GM23338 (cell line): ENCODE results near the gene GSTA2. TPM values are rescaled to one million over a fixed set of nuclear protein-coding genes. Genes with fewer than 3 reads are reported as not detected.

Experiments
- ATAC-seq: fragments of 200-7000 bp; cut with Tn5 transposase; 3 replicates; pipeline ENCODE4 v1.9.1; 2020
- DNase-seq: peaks from one replicate; pipeline ENCODE4 v3.0.0-alpha.2; 2015; ENCODE audit warnings: low spot score
- H2AFZ ChIP-seq: fragments of 200-600 bp; sonication (generic); 2 replicates; pipeline ENCODE4 v1.8.0; 2016; ENCODE audit warnings: antibody characterized with exemption, mild to moderate bottlenecking, moderate library complexity
- H3F3A ChIP-seq: fragments of 200-600 bp; sonication (generic); replicated peaks from 2 replicates; pipeline ENCODE4 v1.8.0; 2017; ENCODE audit warnings: antibody characterized with exemption, mixed run types, low read depth
- H3K27ac ChIP-seq: fragments of 200-600 bp; sonication (generic); 2 replicates; pipeline ENCODE4 v1.6.1; 2016; ENCODE audit warnings: low read depth
- H3K27me3 ChIP-seq: fragments of 200-600 bp; sonication (generic); 2 replicates; pipeline ENCODE4 v1.8.0; 2016; ENCODE audit warnings: mild to moderate bottlenecking, mixed run types, moderate library complexity; ENCODE audit not compliant: insufficient read depth
- H3K36me3 ChIP-seq: fragments of 200-600 bp; sonication (generic); 2 replicates; pipeline ENCODE4 v1.8.0; 2016; ENCODE audit warnings: mild to moderate bottlenecking; ENCODE audit not compliant: insufficient read depth
- H3K4me1 ChIP-seq: fragments of 200-600 bp; sonication (generic); 2 replicates; pipeline ENCODE4 v1.8.0; 2016; ENCODE audit warnings: mild to moderate bottlenecking, moderate library complexity; ENCODE audit not compliant: insufficient read depth
- H3K4me2 ChIP-seq: fragments of 200-600 bp; sonication (generic); 2 replicates; pipeline ENCODE4 v1.7.1; 2017; ENCODE audit warnings: mixed run types
- H3K4me3 ChIP-seq: fragments of 200-600 bp; sonication (generic); 2 replicates; pipeline ENCODE4 v1.6.1; 2016; ENCODE audit warnings: mixed run types
- H3K79me2 ChIP-seq: fragments of 200-600 bp; sonication (generic); replicated peaks from 2 replicates; pipeline ENCODE4 v1.8.0; 2017; ENCODE audit warnings: mild to moderate bottlenecking; ENCODE audit not compliant: insufficient read depth
- H3K9me2 ChIP-seq: fragments of 200-600 bp; sonication (generic); 2 replicates; pipeline ENCODE4 v1.8.0; 2017; ENCODE audit not compliant: insufficient read depth
- H4K20me1 ChIP-seq: fragments of 200-600 bp; sonication (generic); replicated peaks from 2 replicates; pipeline ENCODE4 v1.8.0; 2017; ENCODE audit warnings: mild to moderate bottlenecking; ENCODE audit not compliant: insufficient read depth
- H3K27ac Mint-ChIP-seq: 2 replicates; pipeline ENCODE4 v1.8.0; 2020; ENCODE audit warnings: inconsistent platforms, mild to moderate bottlenecking, moderate library complexity, mixed read lengths
- H3K27me3 Mint-ChIP-seq: 3 replicates; pipeline ENCODE4 v1.8.0; 2022; ENCODE audit warnings: low read depth, mild to moderate bottlenecking, moderate library complexity, mixed read lengths, inconsistent platforms; ENCODE audit not compliant: insufficient read depth, poor library complexity
- H3K36me3 Mint-ChIP-seq: 3 replicates; pipeline ENCODE4 v1.8.0; 2021; ENCODE audit warnings: low read depth, mild to moderate bottlenecking, inconsistent platforms, moderate library complexity, mixed read lengths
- H3K4me1 Mint-ChIP-seq: 3 replicates; pipeline ENCODE4 v1.8.0; 2020; ENCODE audit warnings: mild to moderate bottlenecking, inconsistent platforms, mixed read lengths
- H3K4me3 Mint-ChIP-seq: 3 replicates; pipeline ENCODE4 v1.8.0; 2021; ENCODE audit warnings: moderate library complexity, mild to moderate bottlenecking, inconsistent platforms, mixed read lengths
- H3K9me3 Mint-ChIP-seq: 3 replicates; pipeline ENCODE4 v1.8.0; 2020; ENCODE audit warnings: moderate library complexity, mild to moderate bottlenecking, inconsistent platforms, mixed read lengths
- CREB1 ChIP-seq: fragments of 250-450 bp; sonication (Bioruptor Pico); IDR thresholded peaks from 2 replicates; pipeline ENCODE4 v1.5.0; 2020; ENCODE audit warnings: low read depth, mild to moderate bottlenecking, moderate library complexity
- CTCF ChIP-seq, 2 experiments: fragments of 200-600 bp in 1 of 2; sonication (generic) in 1 of 2; conservative IDR thresholded peaks; 2 replicates each; pipeline versions ENCODE4 v1.5.1 to v1.6.1; 2016 to 2017; ENCODE audit warnings: antibody characterized with exemption in 2 of 2, low read depth in 2 of 2, mild to moderate bottlenecking in 2 of 2, moderate library complexity in 1 of 2
- ETS1 ChIP-seq: IDR thresholded peaks from 2 replicates; pipeline ENCODE4 v1.6.1; 2016; ENCODE audit warnings: antibody characterized with exemption
- EZH2 ChIP-seq: fragments of 200-600 bp; sonication (generic); IDR thresholded peaks from one replicate; pipeline ENCODE4 v1.8.0; 2017; ENCODE audit warnings: antibody characterized with exemption, mild to moderate bottlenecking, low read depth; ENCODE audit not compliant: unreplicated experiment
- EZH2phosphoT487 ChIP-seq: fragments of 200-600 bp; sonication (generic); IDR thresholded peaks from one replicate; pipeline ENCODE4 v1.8.1; 2018; ENCODE audit warnings: antibody characterized with exemption; ENCODE audit not compliant: unreplicated experiment
- JUNB ChIP-seq: IDR thresholded peaks from one replicate; pipeline ENCODE4 v1.6.1; 2016; ENCODE audit warnings: antibody characterized with exemption; ENCODE audit not compliant: unreplicated experiment
- NANOG ChIP-seq: IDR thresholded peaks from 2 replicates; pipeline ENCODE4 v1.6.1; 2016; ENCODE audit warnings: antibody characterized with exemption, borderline replicate concordance
- POLR2AphosphoS5 ChIP-seq: IDR thresholded peaks from 2 replicates; pipeline ENCODE4 v1.6.1; 2016; ENCODE audit warnings: antibody characterized with exemption, low read depth
- REST ChIP-seq: IDR thresholded peaks from one replicate; pipeline ENCODE4 v1.6.1; 2018; ENCODE audit warnings: antibody characterized with exemption; ENCODE audit not compliant: unreplicated experiment
- STAT1 ChIP-seq: IDR thresholded peaks from one replicate; pipeline ENCODE4 v1.6.1; 2016; ENCODE audit warnings: antibody characterized with exemption; ENCODE audit not compliant: unreplicated experiment
- ZNF114 ChIP-seq: fragments of 250-450 bp; sonication (Bioruptor Pico); IDR thresholded peaks from 2 replicates; pipeline ENCODE4 v1.5.0; 2020; ENCODE audit warnings: mild to moderate bottlenecking, moderate library complexity
- ZNF331 ChIP-seq: fragments of 250-450 bp; sonication (Bioruptor Pico); IDR thresholded peaks from 2 replicates; pipeline ENCODE4 v1.5.0; 2020; ENCODE audit warnings: low read depth, mild to moderate bottlenecking, moderate library complexity
- ZNF462 ChIP-seq: fragments of 250-450 bp; sonication (Bioruptor Pico); IDR thresholded peaks from 2 replicates; pipeline ENCODE4 v1.5.0; 2020; ENCODE audit warnings: mild to moderate bottlenecking, moderate library complexity
- polyA plus RNA-seq: library from polyadenylated mRNA; unstranded; fragments of >200 nt; fragmentation: Nextera tagmentation; extraction: Ambion mirVana; gene quantifications from 2 replicates; pipeline ENCODE4 v1.2.1, GENCODE V29; 2016
- total RNA-seq: library from RNA; depleted of rRNA; stranded (reverse); fragments of >200 nt; shearing (Covaris generic); gene quantifications from 2 replicates; pipeline ENCODE4 v1.2.3, GENCODE V29; 2014

GSTA2 gene
- total and polyA plus RNA-seq, 2 experiments from 2014 or later = not detected

GRCh38 chr6:52745764-52746201 lies 17.5 kb downstream of the GSTA2 start:
- Histone ChIP-seq H2AFZ (no peak overlapping the region), H3K9me2 (0 out of 2 replicates have a peak, but pooled peaks cover 11% of the 10 kb centered on the region), H3K27me3 (no peaks in the 10 kb centered on the region), H3F3A (no peaks in the 10 kb centered on the region), H3K4me1 (no peaks in the 10 kb centered on the region), H3K27ac (no peak overlapping the region), H3K4me3 (no peak overlapping the region), H3K79me2 (no peaks in the 10 kb centered on the region), H3K4me2 (no peak overlapping the region), H3K36me3 (no peaks in the 10 kb centered on the region), H4K20me1 (no peaks in the 10 kb centered on the region)
- Mint-ChIP-seq H3K27me3 (peaks cover 1% of the 10 kb centered on the region), H3K36me3 (peaks cover 5% of the 10 kb centered on the region), H3K4me1 (peaks cover 13% of the 10 kb centered on the region), H3K27ac (no peak overlapping the region), H3K4me3 (no peak overlapping the region), H3K9me3 (peaks cover 13% of the 10 kb centered on the region)
- ATAC-seq (no peak), DNase-seq (no peak)
- TF ChIP-seq POLR2AphosphoS5 (no peak), EZH2phosphoT487 (no peak), CTCF (conservative IDR thresholded peaks at IDR 0.05; ENCODE audit: low read depth in 2 of 2) (no peak), JUNB (no peak), NANOG (no peak), ZNF114 (CRISPR knock-in tag) (no peak), CREB1 (CRISPR knock-in tag) (no peak), ZNF462 (CRISPR knock-in tag) (no peak), ZNF331 (no peak), REST (no peak), EZH2 (no peak), STAT1 (no peak), ETS1 (no peak)
